ENCODE data around the gene CMIP. TPM values are rescaled to one million over a fixed set of nuclear protein-coding genes. Genes with fewer than 3 reads are reported as not detected.

Gene CMIP
- total RNA-seq, 4 donors from 2014 or later: 14.5 to 24.6 (median 21.0) TPM

DNA sequence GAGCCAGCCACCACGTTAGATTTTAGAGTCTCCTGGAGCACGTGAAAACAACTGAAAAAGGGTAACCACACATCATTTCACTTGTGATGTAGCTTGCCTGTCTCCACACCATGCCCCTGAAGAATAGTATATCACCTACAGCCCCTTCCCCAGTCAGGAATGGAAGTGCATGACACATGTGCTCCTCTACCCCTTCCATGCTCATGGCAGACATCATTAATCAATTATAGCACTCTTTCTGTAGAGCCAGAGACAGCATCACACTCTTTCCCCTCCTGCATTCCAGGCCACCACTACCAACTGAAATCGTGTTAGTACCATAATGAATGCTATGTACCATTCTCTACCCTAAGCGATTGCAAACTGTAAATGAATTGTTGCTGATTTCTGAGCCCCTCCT is 221.0 kb downstream of the CMIP start:
- no peak overlapping the region for H3K27ac ChIP-seq (replicated peaks in 1 of 4)
- 90% methylated on average over 3 of the region's 4 CpGs for WGBS
- no peak for DNase-seq (ENCODE audit: extremely low spot score)
- H3K36me3 ChIP-seq: peaks cover 6 to 69% (median 45%) of the 10 kb centered on the region in 4 donors
- no peaks in the 10 kb centered on the region for H3K27me3 ChIP-seq
- no peaks in the 10 kb centered on the region for H3K9me3 ChIP-seq
- H3K4me3 ChIP-seq: no peak overlapping the region
- intact Hi-C loops (cut with DNase I): no loop called here
- H3K4me1 ChIP-seq: peaks cover 0 to 15% (median 11%) of the 10 kb centered on the region in 4 donors
- TF ChIP-seq EP300 (IDR thresholded peaks at IDR 0.05) (no peak), POLR2AphosphoS5 (IDR thresholded peaks at IDR 0.05) (no peak), POLR2A (IDR thresholded peaks at IDR 0.05; ENCODE audit: low read depth) (no peak)
- TF ChIP-seq, protein P1, sequence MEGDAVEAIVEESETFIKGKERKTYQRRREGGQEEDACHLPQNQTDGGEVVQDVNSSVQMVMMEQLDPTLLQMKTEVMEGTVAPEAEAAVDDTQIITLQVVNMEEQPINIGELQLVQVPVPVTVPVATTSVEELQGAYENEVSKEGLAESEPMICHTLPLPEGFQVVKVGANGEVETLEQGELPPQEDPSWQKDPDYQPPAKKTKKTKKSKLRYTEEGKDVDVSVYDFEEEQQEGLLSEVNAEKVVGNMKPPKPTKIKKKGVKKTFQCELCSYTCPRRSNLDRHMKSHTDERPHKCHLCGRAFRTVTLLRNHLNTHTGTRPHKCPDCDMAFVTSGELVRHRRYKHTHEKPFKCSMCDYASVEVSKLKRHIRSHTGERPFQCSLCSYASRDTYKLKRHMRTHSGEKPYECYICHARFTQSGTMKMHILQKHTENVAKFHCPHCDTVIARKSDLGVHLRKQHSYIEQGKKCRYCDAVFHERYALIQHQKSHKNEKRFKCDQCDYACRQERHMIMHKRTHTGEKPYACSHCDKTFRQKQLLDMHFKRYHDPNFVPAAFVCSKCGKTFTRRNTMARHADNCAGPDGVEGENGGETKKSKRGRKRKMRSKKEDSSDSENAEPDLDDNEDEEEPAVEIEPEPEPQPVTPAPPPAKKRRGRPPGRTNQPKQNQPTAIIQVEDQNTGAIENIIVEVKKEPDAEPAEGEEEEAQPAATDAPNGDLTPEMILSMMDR (IDR thresholded peaks at IDR 0.05): no peak

DNA sequence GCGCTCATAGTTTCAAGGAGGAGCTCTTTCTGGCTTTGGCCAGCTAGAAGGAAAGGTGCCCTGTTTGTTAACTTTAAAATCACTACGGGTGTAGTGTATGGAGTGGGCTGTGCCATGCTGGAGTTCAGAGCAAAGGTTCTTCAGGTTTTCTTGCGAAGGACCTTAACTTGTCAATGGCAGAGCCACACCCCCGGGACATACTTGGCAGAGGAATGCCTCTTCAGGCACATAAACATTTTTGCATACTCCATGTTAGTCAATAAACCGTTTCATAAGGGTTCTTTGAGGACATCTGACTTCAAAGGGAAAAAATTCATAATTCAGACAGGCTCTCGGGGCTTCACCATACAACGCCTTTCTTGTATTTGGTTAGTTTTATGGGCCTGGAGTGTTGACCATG is 221.5 kb downstream of the CMIP start:
- Histone ChIP-seq H3K27me3 (no peaks in the 10 kb centered on the region), H3K27ac (replicated peaks in 1 of 4) (no peak overlapping the region), H3K4me3 (no peak overlapping the region), H3K36me3 (peaks cover 6 to 69% (median 46%) of the 10 kb centered on the region in 4 donors), H3K4me1 (peaks cover 0 to 15% (median 11%) of the 10 kb centered on the region in 4 donors), H3K9me3 (no peaks in the 10 kb centered on the region)
- no peak for DNase-seq (ENCODE audit: extremely low spot score)
- 95% methylated on average over 7 of the region's 7 CpGs for WGBS
- intact Hi-C loops (cut with DNase I): no loop called here
- TF ChIP-seq POLR2A (IDR thresholded peaks at IDR 0.05; ENCODE audit: low read depth) (no peak), EP300 (IDR thresholded peaks at IDR 0.05) (no peak), POLR2AphosphoS5 (IDR thresholded peaks at IDR 0.05) (no peak)
- TF ChIP-seq, protein P1 (IDR thresholded peaks at IDR 0.05): no peak

DNA sequence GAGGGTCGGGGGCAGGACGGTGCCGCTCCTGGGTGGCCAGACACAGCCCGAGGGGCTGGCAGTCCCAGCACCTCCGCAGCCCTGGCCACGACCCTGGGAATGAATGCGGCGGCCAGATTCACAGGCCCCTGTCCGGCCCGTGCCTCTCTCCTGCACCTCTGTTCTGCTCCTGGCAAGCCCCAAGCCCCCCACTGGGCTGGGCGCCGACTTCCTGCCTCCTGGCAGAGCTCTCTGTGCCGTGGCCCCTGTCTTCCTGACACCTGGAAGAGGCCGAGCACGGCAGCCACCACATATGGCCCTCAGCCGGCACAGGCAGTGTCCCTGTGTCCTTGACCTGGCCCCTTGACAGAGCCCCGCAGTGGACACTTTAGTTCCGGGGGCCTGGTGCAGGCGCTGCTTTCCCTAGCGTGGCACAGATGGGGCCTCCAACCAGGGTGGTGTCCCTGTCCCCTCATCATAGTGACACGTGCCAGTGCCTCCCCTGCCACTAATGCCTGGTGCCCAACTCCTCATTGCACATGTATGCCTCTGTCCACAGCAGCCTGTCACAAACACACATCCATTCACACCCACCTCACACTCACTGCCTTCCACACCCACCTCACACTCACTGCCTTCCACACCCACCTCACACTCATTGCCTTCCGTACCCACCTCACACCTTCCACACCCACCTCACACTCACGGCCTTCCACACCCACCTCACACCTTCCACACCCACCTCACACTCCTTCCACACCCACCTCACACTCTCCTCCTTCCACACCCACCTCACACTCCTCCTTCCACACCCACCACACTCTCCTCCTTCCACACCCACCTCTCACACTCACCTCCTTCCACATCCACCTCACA is 223.9 kb downstream of the CMIP start:
- intact Hi-C loops (cut with DNase I): no loop called here
- H3K27ac ChIP-seq (replicated peaks in 1 of 4): no peak overlapping the region
- H3K4me1 ChIP-seq: peaks cover 0 to 15% (median 11%) of the 10 kb centered on the region in 4 donors

DNA sequence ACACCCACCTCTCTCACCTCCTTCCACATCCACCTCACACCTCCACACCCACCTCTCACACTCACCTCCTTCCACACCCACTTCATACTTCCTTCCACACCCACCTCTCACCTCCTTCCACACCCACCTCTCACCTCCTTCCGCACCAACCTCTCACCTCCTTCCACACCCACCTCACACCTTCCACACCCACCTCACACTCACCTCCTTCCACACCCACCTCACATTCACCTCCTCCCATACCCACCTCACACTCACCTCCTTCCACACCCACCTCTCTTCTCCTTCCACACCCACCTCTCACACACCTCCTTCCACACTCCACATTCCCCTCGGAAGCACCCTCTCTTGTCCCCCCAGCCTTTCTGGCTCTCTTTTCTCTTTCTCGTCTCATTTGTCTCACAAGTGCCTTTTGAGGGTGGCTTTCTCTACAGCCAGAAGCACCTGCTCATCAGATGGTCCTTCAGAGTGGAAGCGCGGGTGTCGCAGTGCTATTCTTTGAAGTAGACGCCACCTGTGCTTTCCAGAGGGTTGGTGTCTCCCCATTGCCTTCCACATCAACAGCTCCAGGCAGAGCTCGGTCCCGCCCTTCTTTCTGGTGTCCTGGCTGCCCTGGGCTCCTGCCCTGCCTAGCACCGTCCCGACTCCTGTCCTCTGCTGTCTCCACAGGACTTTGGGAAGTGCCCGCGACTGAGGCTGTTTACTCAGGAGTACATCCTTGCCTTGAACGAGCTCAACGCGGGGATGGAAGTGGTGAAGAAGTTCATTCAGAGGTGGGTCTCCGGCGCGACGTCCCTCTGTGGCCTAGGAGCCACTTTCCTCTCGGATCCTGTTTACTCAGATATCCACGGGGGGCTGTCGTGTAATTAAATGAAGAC is 225.1 kb downstream of the CMIP start:
- intact Hi-C loops (cut with DNase I): no loop called here
- Histone ChIP-seq H3K9me3 (no peaks in the 10 kb centered on the region), H3K36me3 (peaks cover 16 to 65% (median 57%) of the 10 kb centered on the region in 4 donors), H3K27ac (replicated peaks in 1 of 4) (no peak overlapping the region), H3K4me1 (peaks cover 0 to 15% (median 11%) of the 10 kb centered on the region in 4 donors), H3K4me3 (no peak overlapping the region), H3K27me3 (no peaks in the 10 kb centered on the region)
- WGBS: 92% methylated on average over 23 of the region's 23 CpGs
- no peak for TF ChIP-seq POLR2AphosphoS5 (IDR thresholded peaks at IDR 0.05)
- TF ChIP-seq EP300 (IDR thresholded peaks at IDR 0.05): no peak
- TF ChIP-seq, protein P1 (IDR thresholded peaks at IDR 0.05): no peak
- DNase-seq (ENCODE audit: extremely low spot score): no peak

More for the DNA sequence above, 223.9 kb downstream of the CMIP start:
- 86% methylated on average over 21 of the region's 23 CpGs for WGBS
- no peak for DNase-seq (ENCODE audit: extremely low spot score)
- Histone ChIP-seq H3K36me3 (peaks cover 16 to 69% (median 49%) of the 10 kb centered on the region in 4 donors), H3K9me3 (no peaks in the 10 kb centered on the region), H3K27me3 (no peaks in the 10 kb centered on the region), H3K4me3 (no peak overlapping the region)
- TF ChIP-seq POLR2AphosphoS5 (IDR thresholded peaks at IDR 0.05): no peak
- TF ChIP-seq EP300 (IDR thresholded peaks at IDR 0.05): no peak
- no peak for TF ChIP-seq POLR2A (IDR thresholded peaks at IDR 0.05; ENCODE audit: low read depth)
- TF ChIP-seq, protein P1 (IDR thresholded peaks at IDR 0.05): no peak

Data from esophagus muscularis mucosa (tissue), 4 donors.